Neural cell (in vitro differentiated cells): ENCODE data around the gene ENO4.

ENCODE experiments used
- MXI1 ChIP-seq: fragments of 450-650 bp; conservative IDR thresholded peaks from 2 replicates; pipeline ENCODE4 v1.6.1; 2014; ENCODE audit warnings: antibody characterized with exemption, mild to moderate bottlenecking; ENCODE audit not compliant: poor library complexity, severe bottlenecking
- RAD21 ChIP-seq: fragments of 450-650 bp; conservative IDR thresholded peaks from 2 replicates; pipeline ENCODE4 v1.6.1; 2014; ENCODE audit warnings: antibody characterized with exemption, mild to moderate bottlenecking, moderate library complexity
- TF ChIP-seq, protein P1 (sequence below): fragments of 450-650 bp; IDR thresholded peaks from 2 replicates; pipeline ENCODE4 v1.5.1; 2014; ENCODE audit warnings: antibody characterized with exemption, mild to moderate bottlenecking, moderate library complexity; ENCODE audit not compliant: poor library complexity, severe bottlenecking

DNA sequence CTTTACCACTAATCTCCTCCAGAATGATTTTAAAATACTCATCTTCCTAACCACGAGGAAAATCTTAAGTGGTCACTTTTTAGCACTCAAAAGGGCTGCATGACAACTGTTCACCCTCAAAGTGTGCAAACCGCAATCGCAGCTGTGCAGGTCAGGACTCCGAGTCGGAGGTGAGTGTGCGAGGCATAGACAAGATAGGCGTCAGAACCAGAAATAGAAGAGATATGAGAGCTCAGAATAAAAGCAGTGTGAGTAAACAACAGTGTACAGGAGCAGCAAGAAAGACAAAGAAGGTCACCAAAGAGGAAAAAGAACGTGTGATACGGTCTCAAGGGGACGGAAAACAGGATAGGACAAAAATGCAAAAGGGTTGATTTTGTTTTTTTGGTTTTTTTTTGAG, 17.5 kb upstream of the ENO4 start:
- TF ChIP-seq RAD21 (no peak), MXI1 (no peak)
- TF ChIP-seq, protein P1, sequence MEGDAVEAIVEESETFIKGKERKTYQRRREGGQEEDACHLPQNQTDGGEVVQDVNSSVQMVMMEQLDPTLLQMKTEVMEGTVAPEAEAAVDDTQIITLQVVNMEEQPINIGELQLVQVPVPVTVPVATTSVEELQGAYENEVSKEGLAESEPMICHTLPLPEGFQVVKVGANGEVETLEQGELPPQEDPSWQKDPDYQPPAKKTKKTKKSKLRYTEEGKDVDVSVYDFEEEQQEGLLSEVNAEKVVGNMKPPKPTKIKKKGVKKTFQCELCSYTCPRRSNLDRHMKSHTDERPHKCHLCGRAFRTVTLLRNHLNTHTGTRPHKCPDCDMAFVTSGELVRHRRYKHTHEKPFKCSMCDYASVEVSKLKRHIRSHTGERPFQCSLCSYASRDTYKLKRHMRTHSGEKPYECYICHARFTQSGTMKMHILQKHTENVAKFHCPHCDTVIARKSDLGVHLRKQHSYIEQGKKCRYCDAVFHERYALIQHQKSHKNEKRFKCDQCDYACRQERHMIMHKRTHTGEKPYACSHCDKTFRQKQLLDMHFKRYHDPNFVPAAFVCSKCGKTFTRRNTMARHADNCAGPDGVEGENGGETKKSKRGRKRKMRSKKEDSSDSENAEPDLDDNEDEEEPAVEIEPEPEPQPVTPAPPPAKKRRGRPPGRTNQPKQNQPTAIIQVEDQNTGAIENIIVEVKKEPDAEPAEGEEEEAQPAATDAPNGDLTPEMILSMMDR, result no peak
